Activated naive CD8-positive, alpha-beta T cell treated with anti-CD3 and anti-CD28 coated beads, Interleukin-2, amount 50 U/mL, for 16 hours (primary cell): ENCODE data around the gene CAPZB.
"Not testable (repeated sequence)": the region's sequence is repeated elsewhere in the genome, so short reads cannot be mapped to it uniquely, and the experiment has no call there.

Source experiments
- DNase-seq: peaks from one replicate; pipeline ENCODE4 v3.0.0-alpha.2; 2020; ENCODE audit warnings: low read depth, low spot score

CAPZB gene

GRCh38 chr1:19485362-19486187, at the start of gene CAPZB:
Gene CAPZB, minus strand, starts transcription at chr1:19485539. Its CDS starts 101 bp downstream, at chr1:19485438.
- peak; percentile 92 for DNase-seq

- DNase-seq = no peak
Observed at GRCh38 chr1:19534281-19534680, 48.9 kb upstream of the CAPZB start.

GRCh38 chr1:19533626-19534025, 48.3 kb upstream of the CAPZB start:
- no peak for DNase-seq

DNA sequence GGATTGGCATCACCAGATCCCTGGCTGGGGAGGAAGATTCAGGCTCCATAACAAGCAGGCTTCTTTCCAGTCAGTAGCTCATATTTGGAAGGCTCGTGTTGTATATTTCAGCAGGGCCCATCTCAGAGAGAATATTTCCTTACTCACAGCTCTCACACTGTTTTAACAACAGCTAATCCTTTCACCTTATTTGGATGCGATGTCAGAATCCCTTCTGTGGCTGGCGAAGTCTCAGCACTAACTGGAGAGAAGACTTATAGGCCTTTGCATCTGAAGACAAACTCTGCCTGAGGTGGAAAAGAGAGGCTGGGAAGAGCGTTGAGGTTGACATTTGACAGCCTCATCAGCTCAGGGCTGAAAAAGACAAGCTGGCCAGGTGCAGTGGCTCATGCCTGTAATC, 47.2 kb upstream of the CAPZB start:
- no peak for DNase-seq

- no peak for DNase-seq
Observed at GRCh38 chr1:19529664-19530063, 44.3 kb upstream of the CAPZB start.

- no peak for DNase-seq
Observed at GRCh38 chr1:19528438-19528837, 43.1 kb upstream of the CAPZB start.

GRCh38 chr1:19525607-19526545, 40.5 kb upstream of the CAPZB start:
- DNase-seq = no peak

- DNase-seq = no peak
Observed at GRCh38 chr1:19524791-19525190, 39.5 kb upstream of the CAPZB start.

- DNase-seq = not testable (repeated sequence)
Observed at GRCh38 chr1:19522570-19522969, 37.2 kb upstream of the CAPZB start.

- DNase-seq = no peak
Observed at GRCh38 chr1:19521411-19521810, 36.1 kb upstream of the CAPZB start.

DNA sequence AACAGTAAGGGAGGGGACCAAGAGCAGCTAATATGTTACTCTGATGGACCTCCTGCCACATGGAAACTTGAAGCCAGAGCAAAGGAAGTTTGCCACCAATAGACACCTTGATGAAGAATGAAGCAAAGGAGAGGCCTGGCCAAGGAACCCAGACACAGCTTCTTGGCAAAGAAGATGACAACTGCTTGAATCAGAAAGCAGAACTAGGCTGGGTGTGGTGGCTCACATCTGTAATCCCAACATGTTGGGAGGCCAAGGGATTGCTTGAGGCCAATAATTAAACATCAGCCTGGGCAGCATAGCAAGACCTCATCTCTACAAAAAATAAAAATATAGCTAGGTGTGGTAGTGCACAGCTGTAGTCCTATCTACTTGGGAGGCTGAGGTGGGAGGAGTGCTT, 31.7 kb upstream of the CAPZB start:
- DNase-seq = no peak

DNA sequence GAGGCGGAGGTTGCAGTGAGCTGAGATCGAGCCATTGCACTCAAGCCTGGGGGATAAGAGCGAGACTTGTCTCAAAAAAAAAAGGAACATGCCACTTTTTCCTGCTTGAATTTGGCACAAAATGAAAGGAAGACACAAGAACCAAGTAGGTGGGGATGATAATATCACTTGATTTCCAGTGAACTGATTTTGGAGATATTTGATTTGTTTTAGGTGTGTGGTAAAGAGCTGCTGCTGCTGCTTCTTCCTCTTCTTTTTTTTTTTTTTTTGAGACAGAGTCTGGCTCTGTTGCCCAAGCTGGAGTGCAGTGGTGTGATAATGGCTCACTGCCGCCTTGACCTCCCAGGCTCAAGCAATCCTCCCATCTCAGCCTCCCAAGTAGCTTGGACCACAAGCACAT, 29.9 kb upstream of the CAPZB start:
- no peak for DNase-seq

DNA sequence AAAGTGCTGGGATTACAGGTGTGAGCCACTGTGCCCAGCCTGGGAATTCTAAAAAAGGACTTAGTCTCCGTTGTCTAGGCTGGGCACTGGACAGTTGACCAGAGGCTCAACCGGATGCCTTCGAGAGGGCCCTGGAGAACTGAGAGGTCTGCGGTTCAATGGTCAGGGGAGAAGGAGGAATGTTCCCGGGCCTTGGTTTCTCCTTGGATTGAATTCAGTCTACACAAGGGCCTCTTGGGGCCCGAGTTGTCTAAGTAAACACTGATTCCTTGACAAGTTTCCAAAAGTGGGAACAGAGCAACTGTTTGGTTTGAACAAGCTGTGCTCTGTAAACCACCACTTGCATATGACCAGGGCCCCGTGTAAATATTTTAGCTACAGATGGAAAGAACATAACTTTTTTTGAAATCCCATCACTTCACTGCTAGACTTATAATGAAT, 29.1 kb upstream of the CAPZB start:
- DNase-seq = no peak

DNA sequence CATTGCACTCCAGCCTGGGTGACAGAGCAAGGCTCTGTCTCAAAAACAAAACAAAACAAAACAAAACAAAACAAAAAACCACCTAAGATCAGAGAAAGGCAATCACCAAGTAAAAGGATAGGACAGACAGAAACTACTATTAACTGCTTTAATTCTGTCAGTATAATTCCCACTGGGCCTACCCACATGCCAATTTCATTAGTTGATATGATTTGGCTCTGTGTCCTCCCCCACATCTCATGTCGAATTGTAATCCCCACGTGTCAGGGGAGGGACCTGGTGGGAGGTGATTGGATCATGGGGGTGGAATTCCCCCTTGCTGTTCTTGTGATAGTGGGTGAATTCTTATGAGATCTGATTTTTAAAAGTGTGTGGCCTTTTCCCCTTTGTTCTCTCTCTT, 27.2 kb upstream of the CAPZB start:
- DNase-seq = no peak

DNA sequence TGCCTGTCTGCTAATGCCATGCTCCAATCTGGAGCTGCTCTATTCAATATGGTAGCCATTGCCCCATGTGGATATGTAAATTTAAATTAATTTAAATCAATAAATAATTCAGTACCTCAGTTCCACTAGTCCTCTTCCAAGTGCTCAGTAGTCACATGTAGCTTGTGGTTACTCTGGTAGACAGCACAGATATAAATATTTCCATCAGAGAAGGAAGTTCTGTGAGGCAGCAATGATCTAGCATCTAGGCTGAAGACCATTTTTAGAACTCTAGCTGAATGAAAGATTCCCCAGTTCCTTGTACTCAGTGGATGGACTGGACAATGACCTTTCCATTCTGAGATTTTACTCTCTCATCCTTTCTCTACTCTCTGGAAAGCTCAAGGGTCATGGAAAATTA, 25.8 kb upstream of the CAPZB start:
- DNase-seq = no peak

- not testable (repeated sequence) for DNase-seq
Observed at GRCh38 chr1:19509647-19510046, 24.3 kb upstream of the CAPZB start.

DNA sequence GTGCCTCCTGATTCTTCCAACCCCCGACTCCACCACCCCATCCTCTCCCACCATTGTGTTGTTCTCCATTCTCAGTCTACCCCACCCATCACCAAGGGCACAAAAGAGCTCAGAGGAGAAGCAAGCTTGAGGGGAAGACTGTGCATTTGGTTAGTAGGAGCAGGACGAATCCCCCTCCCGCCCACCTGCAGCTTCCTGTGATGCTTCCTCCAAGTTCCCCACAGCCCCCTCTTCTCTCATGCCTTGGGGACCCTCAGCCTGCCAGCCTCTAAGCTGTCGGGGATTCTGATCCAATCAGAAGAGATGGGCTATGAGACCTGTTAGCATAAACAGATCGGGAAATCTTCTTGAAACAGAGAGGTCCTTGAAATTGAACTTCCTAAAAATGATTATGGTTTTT, 22.2 kb upstream of the CAPZB start:
- no peak for DNase-seq

DNA sequence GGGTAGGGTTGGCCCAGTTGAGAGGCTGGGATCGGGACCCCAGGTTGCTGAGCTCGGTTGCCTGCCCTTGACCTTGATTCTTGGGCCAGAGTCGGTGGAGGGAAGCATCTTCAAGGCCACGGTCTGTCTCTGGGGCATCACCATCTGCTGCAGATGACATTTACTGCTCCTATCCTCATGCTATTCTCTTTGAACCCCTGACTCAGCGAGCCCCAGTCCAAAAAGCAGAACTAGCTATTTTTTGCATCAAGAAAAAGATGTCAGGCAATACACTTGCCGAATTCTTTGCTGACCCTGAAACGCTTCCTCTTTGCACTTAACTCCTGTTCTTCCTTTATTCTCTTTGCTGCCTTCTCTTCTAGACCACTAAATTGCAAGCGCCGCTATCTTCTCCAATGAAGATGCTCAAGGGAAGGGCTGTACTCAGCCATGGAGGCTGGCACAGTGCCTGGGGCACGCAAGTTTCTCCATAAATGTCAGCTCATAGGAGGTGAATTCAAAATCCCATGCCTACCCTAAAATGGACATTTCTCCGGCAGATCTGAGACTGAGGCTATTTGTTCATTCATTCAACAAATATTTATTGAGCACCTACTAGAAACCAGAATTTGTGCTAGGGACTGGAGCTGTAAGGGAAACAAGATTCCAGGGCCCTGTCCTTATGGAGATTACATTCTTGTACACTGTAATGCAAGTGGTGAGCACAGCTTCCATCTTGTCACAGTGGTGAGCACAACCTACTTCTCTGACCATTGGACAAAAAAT, 20.5 kb upstream of the CAPZB start:
- no peak for DNase-seq

- no peak for DNase-seq
Observed at GRCh38 chr1:19504796-19505692, 19.7 kb upstream of the CAPZB start.

DNA sequence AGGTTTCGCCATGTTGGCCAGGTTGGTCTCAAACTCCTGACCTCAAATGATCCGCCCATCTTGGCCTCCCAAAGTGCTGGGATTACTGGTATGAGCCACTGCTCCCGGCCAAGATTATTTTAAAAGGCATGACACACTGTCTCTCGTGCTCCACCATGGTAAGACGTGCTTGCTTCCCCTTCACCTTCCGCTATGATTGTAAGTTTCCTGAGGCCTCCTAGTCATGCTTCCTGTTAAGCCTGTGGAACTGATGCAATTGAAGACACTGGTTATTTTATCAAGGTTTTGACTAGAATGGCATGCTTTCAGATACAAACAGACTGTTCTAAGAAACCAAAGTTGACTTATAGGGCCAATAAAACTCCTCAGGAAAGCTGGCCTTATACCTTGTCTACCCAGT, 16.9 kb upstream of the CAPZB start:
- not testable (repeated sequence) for DNase-seq

DNA sequence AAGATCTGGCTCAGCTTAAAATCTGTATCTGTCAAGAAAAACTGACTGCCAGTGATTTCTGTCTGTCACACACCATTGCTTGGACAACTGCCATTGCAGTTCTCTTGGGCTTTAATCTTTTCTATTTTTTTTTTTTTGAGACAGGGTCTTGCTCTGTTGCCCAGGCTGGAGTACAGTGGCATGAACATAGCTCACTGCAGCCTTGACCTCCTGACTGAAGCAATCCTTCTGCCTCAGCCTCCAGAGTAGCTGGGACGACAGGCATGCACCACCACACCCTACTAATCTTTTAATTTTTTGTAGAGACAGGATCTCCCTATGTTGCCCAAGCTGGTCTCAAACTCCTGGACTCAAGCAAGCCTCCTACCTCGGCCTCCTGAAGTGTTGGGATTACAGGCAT, 14.5 kb upstream of the CAPZB start:
- not testable (repeated sequence) for DNase-seq
